BJ (cell line): Measurements from ENCODE around the gene SORBS2. TPM values are rescaled to one million over a fixed set of nuclear protein-coding genes. Genes with fewer than 3 reads are reported as not detected.

Source experiments
- CTCF ChIA-PET: fragments of 350-600 bp; formaldehyde crosslinking; extraction: SDS; loops from one replicate; lab custom pipeline; 2021; ENCODE audit warnings: antibody characterized with exemption, inconsistent platforms; lab: Yijun Ruan, JAX
- POLR2A ChIA-PET: fragments of 300-600 bp; sonication (Branson Sonifier 250); formaldehyde crosslinking; extraction: SDS; loops from one replicate; lab custom pipeline; 2021; ENCODE audit warnings: antibody characterized with exemption; lab: Charles Lee
- DNase-seq: peaks from one replicate; pipeline ENCODE4 v3.0.0-alpha.2; 2011; ENCODE audit warnings: low read depth
- H3K27me3 ChIP-seq: 2 replicates; pipeline ENCODE4 v1.6.0; 2011; ENCODE audit warnings: low read length; ENCODE audit not compliant: control insufficient read depth, insufficient read depth
- H3K36me3 ChIP-seq: 2 replicates; pipeline ENCODE4 v1.5.1; 2011; ENCODE audit warnings: low read length; ENCODE audit not compliant: control insufficient read depth, insufficient read depth
- H3K4me3 ChIP-seq: 2 replicates; pipeline ENCODE4 v1.5.1; 2011; ENCODE audit warnings: low read depth, mild to moderate bottlenecking, control low read depth, low read length
- polyA plus RNA-seq: library from polyadenylated mRNA; depleted of rRNA; stranded (reverse); fragments of >200 nt; gene quantifications from 2 replicates; pipeline ENCODE4 v1.2.3, GENCODE V29; 2011
- TF ChIP-seq, protein P1 (sequence below): IDR thresholded peaks from 2 replicates; pipeline ENCODE4 v1.5.1; 2011; ENCODE audit warnings: low read depth, mild to moderate bottlenecking, control low read depth, inconsistent platforms, low read length, moderate library complexity; ENCODE audit not compliant: insufficient read depth

SORBS2 gene
- polyA plus RNA-seq, 1 experiment = 9.1 TPM

DNA sequence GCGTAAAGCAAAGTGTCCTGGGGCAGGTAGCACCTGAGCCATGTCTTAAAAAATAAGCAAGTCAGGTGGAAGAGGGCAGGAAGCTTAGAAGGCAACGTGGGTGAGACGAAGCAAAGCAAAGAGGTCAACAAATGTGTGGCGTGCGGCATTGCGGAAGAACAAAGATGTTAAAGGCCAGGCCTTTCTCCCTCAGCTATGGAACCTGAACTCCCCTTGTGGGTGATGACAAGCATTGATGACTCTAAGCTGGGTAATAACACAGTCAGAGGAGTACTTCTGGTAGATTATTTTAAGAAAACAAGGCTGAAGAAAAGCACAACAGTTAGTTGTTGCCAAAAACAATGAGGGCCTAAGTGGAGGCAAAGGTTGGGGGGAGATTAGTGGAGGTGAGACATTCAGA lies 29.0 kb upstream of the SORBS2 start:
- H3K36me3 ChIP-seq = no peaks in the 10 kb centered on the region
- no peak for DNase-seq
- TF ChIP-seq, protein P1, sequence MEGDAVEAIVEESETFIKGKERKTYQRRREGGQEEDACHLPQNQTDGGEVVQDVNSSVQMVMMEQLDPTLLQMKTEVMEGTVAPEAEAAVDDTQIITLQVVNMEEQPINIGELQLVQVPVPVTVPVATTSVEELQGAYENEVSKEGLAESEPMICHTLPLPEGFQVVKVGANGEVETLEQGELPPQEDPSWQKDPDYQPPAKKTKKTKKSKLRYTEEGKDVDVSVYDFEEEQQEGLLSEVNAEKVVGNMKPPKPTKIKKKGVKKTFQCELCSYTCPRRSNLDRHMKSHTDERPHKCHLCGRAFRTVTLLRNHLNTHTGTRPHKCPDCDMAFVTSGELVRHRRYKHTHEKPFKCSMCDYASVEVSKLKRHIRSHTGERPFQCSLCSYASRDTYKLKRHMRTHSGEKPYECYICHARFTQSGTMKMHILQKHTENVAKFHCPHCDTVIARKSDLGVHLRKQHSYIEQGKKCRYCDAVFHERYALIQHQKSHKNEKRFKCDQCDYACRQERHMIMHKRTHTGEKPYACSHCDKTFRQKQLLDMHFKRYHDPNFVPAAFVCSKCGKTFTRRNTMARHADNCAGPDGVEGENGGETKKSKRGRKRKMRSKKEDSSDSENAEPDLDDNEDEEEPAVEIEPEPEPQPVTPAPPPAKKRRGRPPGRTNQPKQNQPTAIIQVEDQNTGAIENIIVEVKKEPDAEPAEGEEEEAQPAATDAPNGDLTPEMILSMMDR = no peak
- ChIA-PET POLR2A (interaction anchor here (0.7 kb wide), 1 partner anchor 189 kb away, joined by 3 read pairs; no protein-coding TSS in a partner anchor), CTCF (no interaction called here)
- H3K27me3 ChIP-seq = no peaks in the 10 kb centered on the region
- no peak overlapping the region for H3K4me3 ChIP-seq

DNA sequence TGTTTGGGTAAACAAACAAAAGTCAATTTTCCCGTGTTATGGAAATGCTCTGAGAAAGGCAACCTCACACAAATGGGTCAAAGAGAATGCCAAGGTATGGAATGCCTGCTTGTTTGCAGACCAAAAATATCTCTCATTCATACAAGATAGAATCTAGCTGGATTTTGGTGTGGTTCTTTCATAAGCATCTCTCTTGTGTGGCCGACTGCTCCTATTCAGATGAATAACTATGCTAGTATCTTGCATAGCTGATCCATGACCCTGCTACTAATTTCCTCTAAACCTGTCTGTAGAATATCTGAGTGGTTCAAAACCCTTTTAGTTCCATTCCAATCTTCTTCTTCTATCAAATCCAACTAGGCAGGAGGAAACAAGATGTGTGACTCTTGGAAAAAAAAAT lies 28.2 kb upstream of the SORBS2 start:
- ChIA-PET CTCF (interaction anchor here (1.1 to 1.8 kb wide), 4 partner anchors 11 to 60 kb away, joined by 3 to 5 read pairs (median 4); no protein-coding TSS in a partner anchor), POLR2A (no interaction called here)
- no peak overlapping the region for H3K4me3 ChIP-seq
- TF ChIP-seq, protein P1 = no peak
- H3K27me3 ChIP-seq = no peaks in the 10 kb centered on the region
- no peaks in the 10 kb centered on the region for H3K36me3 ChIP-seq
- no peak for DNase-seq

DNA sequence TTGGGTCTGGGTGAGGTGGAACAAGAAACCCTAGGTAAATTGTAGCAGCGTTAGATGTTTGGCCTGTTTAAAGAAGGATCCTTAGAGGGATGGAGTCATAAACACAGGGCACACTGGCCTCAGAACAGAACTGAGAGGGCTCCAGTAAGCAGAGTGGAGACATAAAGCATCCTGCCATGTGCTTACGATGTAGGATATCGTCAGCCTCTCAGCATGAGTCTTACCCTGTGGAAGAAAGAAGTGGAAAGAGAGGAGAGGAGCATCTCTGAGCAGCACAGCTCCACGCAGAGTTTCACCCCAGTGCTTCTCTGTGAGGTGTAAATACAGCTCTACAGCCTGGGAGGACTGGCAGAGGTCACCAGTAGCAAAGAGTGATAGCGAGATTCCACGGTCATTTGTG lies 27.8 kb upstream of the SORBS2 start:
- CTCF ChIA-PET = interaction anchor here (1.1 to 1.8 kb wide), 4 partner anchors 10 to 61 kb away, joined by 3 to 5 read pairs (median 4); no protein-coding TSS in a partner anchor
- Histone ChIP-seq H3K36me3 (no peaks in the 10 kb centered on the region), H3K4me3 (no peak overlapping the region), H3K27me3 (no peaks in the 10 kb centered on the region)
- POLR2A ChIA-PET = no interaction called here
- DNase-seq = no peak
- TF ChIP-seq, protein P1 = no peak

DNA sequence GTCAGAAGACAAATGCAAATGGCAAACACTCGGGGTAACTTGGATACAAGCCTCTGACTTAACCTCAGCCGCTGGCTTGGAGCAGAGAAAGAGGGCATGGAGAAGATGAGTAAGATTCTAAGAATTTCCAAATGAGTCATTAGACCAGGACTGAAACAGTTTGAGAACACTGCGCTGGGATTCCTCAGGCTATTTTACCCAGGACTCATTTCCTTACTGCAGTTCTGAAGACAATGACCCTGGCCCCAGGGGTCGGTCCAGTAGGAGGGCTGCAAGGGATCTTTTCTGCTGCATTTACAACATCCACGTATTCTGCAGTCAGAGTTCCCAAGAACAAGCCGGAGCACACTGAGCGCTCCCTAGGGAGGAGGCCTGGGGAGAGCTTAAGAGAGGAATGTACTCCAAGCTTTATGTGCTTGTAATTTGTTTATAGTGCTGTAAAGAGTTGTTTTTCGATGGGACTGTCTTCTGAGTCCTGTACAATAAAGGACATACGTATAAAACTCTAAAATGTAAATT lies 27.3 kb upstream of the SORBS2 start:
- no peaks in the 10 kb centered on the region for H3K27me3 ChIP-seq
- ChIA-PET POLR2A (no interaction called here), CTCF (interaction anchor here (1.1 to 1.8 kb wide), 3 partner anchors 10 to 14 kb away, joined by 3 to 5 read pairs (median 4); no protein-coding TSS in a partner anchor)
- H3K36me3 ChIP-seq = no peaks in the 10 kb centered on the region
- DNase-seq = peak; percentile 82
- TF ChIP-seq, protein P1 = no peak
- no peak overlapping the region for H3K4me3 ChIP-seq

DNA sequence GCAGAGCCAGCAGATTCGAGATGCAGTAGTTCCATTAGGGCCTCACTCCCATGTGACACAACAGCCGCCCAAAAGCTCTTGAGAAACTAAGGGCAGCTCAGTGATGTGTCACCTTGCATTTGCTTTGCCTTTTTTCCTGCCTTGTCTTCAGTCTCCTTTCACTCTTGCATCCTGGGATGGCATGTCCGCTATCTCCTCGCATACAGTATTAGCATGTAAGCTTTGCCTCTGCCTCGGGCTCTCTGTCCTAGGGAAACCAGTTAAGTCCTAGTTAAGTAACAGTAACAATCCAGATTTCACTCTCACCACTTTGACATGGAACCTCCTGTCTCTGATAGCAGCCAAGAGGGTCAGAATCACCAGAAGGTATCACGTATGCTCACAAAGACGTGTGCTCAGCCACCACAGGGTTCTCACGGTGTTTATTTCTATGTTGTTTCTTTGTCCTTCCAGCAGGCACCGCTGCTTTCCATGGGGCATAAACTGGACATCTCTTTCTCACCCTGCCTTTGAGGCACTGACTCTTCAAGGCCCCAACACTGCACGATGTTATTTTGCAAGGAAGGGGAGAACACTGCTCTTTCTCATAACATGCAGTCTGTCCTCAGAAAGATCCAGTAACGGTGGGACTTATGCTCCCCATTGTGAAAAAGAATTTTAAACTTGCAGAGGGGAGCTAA lies 26.7 kb upstream of the SORBS2 start:
- ChIA-PET POLR2A (no interaction called here), CTCF (interaction anchor here (1.1 to 1.8 kb wide), 3 partner anchors 9 to 15 kb away, joined by 3 to 5 read pairs (median 4); no protein-coding TSS in a partner anchor)
- H3K4me3 ChIP-seq = no peak overlapping the region

More for the DNA sequence above, 26.7 kb upstream of the SORBS2 start:
- no peaks in the 10 kb centered on the region for H3K27me3 ChIP-seq
- H3K36me3 ChIP-seq = no peaks in the 10 kb centered on the region
- TF ChIP-seq, protein P1 = no peak
- DNase-seq = no peak
